Mesothelial cell of epicardium (in vitro differentiated cells): ENCODE data around the gene ASTL. TPM values are rescaled to one million over a fixed set of nuclear protein-coding genes. Genes with fewer than 3 reads are reported as not detected.

ENCODE experiments used
- DNase-seq, 2 experiments: peaks; one replicate each; pipeline ENCODE4 v3.0.0; 2021; ENCODE audit warnings: low spot score in 2 of 2; ENCODE audit not compliant: unreplicated experiment in 2 of 2
- H3K27ac Mint-ChIP-seq: 2 replicates; pipeline ENCODE4 v1.8.0; 2021; ENCODE audit warnings: mixed read lengths
- H3K27me3 Mint-ChIP-seq: 2 replicates; pipeline ENCODE4 v1.8.0; 2021; ENCODE audit warnings: low read depth, mixed read lengths
- H3K36me3 Mint-ChIP-seq: 2 replicates; pipeline ENCODE4 v1.8.0; 2021; ENCODE audit warnings: mixed read lengths
- H3K4me1 Mint-ChIP-seq: 2 replicates; pipeline ENCODE4 v1.8.0; 2021; ENCODE audit warnings: mixed read lengths
- H3K4me3 Mint-ChIP-seq: 2 replicates; pipeline ENCODE4 v1.8.0; 2021; ENCODE audit warnings: mild to moderate bottlenecking, moderate library complexity, mixed read lengths
- H3K9me3 Mint-ChIP-seq: 2 replicates; pipeline ENCODE4 v1.8.0; 2021; ENCODE audit warnings: mixed read lengths
- CTCF ChIP-seq: fragments of 200-600 bp; sonication (generic); IDR thresholded peaks from one replicate; pipeline ENCODE4 v1.5.0; 2021; ENCODE audit warnings: antibody characterized with exemption; ENCODE audit not compliant: unreplicated experiment
- total RNA-seq: library from RNA; stranded (reverse); gene quantifications from 3 replicates; pipeline ENCODE4 v1.2.1, GENCODE V29; 2021

Gene ASTL
- total RNA-seq, 1 donor from 2014 or later, result 1.2 TPM

GRCh38 chr2:96158554-96158940, 20.2 kb upstream of the ASTL start:
- TF ChIP-seq CTCF, result no peak
- Mint-ChIP-seq H3K27ac (no peak overlapping the region), H3K27me3 (no peaks in the 10 kb centered on the region), H3K4me1 (peaks cover 15% of the 10 kb centered on the region), H3K4me3 (no peak overlapping the region), H3K9me3 (peaks cover 6% of the 10 kb centered on the region), H3K36me3 (no peaks in the 10 kb centered on the region)
- no peak for DNase-seq

- peaks cover 6% of the 10 kb centered on the region for H3K9me3 Mint-ChIP-seq
- no peaks in the 10 kb centered on the region for H3K27me3 Mint-ChIP-seq
- H3K4me1 Mint-ChIP-seq, result peaks cover 16% of the 10 kb centered on the region
- no peaks in the 10 kb centered on the region for H3K36me3 Mint-ChIP-seq
- H3K4me3 Mint-ChIP-seq, result no peak overlapping the region
- DNase-seq, result no peak
- no peak overlapping the region for H3K27ac Mint-ChIP-seq
- TF ChIP-seq CTCF, result no peak
Measured at GRCh38 chr2:96157649-96158553, 19.6 kb upstream of the ASTL start.

DNA sequence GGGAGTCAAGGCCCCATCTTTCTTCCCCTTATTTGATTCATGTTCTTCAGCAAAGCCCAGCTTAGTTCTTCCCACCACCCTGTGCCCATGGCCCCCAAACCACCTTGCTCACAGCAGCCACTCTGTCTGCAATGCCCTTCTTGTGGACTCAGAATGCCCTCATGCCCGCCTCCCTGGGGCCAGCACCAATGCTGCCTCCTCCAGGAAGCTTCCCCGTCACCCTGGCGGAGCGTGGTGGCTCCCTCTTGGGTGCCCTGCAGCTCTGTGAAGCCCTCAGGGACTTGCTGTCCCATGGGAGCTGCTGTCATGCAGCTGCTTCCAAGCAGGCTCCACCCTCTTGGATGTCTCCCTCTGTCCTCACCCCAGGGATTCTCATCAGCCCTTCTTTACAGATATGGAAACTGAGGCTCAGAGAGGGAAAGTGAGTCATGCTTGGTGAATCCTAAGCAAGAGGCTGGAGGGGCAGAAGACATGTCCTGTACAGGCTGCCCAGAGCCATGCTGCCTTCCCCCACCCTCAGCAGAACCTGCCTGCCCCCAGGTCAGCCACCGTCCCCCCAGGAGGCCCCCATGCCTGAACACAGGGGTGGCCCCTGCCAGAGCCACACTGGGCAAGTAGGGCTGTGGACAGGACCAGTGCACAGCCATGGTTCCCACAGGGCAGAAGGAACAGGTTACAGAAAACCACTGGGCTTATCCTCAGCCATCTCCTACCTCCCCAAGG, 18.8 kb upstream of the ASTL start:
- no peaks in the 10 kb centered on the region for H3K36me3 Mint-ChIP-seq
- no peak overlapping the region for H3K4me3 Mint-ChIP-seq
- no peak for DNase-seq
- H3K9me3 Mint-ChIP-seq, result peaks cover 6% of the 10 kb centered on the region
- peaks cover 15% of the 10 kb centered on the region for H3K4me1 Mint-ChIP-seq
- TF ChIP-seq CTCF, result no peak
- H3K27ac Mint-ChIP-seq, result no peak overlapping the region
- H3K27me3 Mint-ChIP-seq, result no peaks in the 10 kb centered on the region

- H3K27ac Mint-ChIP-seq, result no peak overlapping the region
- H3K9me3 Mint-ChIP-seq, result peaks cover 6% of the 10 kb centered on the region
- H3K36me3 Mint-ChIP-seq, result no peaks in the 10 kb centered on the region
- H3K4me1 Mint-ChIP-seq, result peaks cover 11% of the 10 kb centered on the region
- H3K27me3 Mint-ChIP-seq, result no peaks in the 10 kb centered on the region
- no peak for TF ChIP-seq CTCF
- no peak overlapping the region for H3K4me3 Mint-ChIP-seq
- no peak for DNase-seq
Measured at GRCh38 chr2:96156011-96156820, 17.9 kb upstream of the ASTL start.

DNA sequence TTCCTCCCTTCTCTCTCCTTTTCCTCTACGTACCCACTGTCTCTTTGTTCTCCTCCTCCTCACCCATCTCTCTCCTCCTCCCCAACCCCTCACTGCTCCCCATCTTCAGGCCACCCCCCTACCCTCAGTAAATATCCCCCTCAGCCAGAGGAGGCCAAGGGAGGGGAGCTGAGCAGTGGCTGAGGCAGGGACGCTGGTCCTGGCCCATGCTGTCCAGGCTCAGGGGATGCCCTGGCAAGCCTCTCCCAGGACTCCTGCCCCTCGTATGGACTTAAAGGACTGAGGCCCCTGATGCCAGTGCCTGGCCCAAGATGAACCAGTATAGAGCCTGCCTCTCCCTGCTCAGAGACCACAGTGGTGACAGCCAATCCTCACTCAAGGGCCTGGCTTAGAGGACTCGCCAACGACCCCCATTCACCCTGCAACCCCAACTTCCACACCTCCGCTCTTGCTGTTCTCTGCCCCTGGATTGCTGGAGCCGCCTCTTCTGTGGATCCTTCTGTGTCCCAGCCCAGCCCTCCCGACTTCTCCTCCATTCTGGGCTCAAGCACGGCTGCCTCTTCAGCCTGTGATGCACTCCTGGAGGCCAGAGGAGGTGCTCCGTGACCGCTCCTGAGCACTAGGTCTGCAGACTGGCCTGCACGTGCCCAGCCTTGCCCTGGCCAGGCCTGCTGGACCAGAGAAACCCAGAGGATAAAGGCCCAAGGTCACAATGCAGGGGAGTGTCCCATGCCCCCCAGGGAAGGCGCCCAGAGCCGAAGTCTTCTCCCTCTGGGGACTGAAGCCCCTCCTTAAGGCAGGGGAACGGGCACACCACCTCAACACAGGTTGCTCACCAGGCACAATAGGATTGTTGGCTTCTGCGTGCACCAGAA, 16.4 kb upstream of the ASTL start:
- no peaks in the 10 kb centered on the region for H3K36me3 Mint-ChIP-seq
- no peak for TF ChIP-seq CTCF
- peaks cover 11% of the 10 kb centered on the region for H3K4me1 Mint-ChIP-seq
- H3K4me3 Mint-ChIP-seq, result no peak overlapping the region
- H3K27ac Mint-ChIP-seq, result no peak overlapping the region
- no peaks in the 10 kb centered on the region for H3K27me3 Mint-ChIP-seq
- no peak for DNase-seq
- no peaks in the 10 kb centered on the region for H3K9me3 Mint-ChIP-seq
